HG03097 (cell line): ENCODE data around the gene THRB.

Experiments
- ATAC-seq: cut with Tn5 transposase; IDR thresholded peaks from one replicate; pipeline ENCODE4 v1.9.1; 2021; ENCODE audit not compliant: unreplicated experiment, low FRiP score

Gene THRB

DNA sequence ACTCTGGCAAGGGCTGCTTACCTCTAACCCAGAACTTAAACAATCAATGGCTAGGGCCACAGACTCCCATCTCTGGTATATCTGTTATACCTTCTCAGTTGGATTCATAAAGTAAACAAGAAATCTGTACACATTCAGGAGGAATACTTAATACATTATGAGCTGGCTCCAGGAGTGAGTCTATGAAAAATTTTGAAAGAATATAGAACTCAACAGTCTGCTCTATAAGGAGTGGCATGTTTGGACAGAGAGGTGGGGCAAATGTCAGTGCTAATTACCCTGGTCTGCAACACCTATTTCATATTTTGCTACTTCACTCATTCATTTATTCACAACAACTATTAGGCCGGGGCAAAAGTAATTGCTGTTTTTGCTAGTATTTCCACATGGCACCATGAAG is 245.1 kb downstream of the THRB start:
- no peak for ATAC-seq

DNA sequence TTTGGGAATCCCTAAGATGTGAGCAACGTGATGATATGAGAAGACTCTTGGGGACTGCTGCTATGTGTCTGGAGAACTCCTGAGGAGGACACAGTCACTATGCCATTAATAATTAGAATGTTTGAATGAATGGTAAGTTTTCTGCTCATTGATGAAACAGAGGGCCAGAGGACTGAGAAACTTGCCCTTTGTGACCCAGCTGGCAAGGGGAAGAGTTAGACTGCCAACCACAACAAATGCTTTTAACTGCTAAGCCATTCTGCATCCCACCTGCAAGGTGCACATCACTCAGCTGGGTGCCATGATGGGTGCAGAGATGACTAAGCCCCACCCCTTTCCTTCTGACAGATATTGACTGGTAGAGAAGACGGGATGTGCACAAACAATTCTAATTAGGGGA is 249.6 kb downstream of the THRB start:
- no peak for ATAC-seq

DNA sequence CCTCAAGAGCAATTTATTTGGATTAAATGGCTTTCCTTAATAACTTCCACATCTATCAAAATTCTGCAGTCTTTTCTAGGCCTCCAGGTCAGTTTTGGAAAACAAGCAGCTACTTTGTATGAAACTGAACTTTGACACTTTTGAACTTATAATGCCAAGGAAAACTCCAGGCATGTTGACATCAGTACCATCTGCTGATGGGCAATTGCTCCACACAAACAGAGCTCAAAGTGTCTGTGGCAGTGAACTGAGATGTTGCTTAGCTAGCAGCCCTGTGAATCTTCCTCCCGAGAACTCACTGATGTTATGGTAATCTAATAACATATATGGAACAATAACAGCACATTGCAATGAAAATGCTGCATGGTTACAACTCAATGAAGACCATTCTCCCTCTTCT is 250.2 kb downstream of the THRB start:
- ATAC-seq = no peak

DNA sequence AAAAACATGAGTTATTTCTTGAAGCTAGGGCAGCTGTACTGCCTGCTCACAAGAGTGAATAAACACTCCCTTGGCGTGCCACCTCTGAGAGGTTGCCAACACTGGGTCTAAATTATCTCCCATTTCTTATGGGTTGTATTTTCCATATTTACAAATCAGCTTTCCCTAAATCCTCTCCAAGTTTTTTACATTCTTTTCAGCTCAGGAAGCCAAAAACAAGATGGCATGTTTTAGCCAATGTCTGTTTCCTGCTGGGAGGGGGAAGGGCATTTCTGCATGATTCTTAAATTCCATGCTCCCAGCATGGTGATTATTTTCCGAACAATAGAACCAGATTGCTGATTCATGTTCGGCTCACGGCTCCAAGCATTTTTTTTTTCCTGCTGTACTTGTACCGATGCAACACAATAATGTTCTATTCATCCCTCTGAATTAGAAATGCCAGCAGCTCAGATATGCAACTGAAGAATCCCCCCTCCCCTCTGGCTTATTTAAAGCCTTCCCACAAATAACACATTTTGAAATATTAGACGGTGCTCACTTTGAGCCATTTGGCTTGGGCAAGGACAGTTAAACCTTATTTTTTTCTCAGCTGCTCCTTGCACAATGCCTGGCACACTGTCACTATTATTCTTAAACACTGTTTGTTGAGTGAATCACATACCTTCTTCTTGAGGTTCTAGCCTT is 252.5 kb downstream of the THRB start:
- ATAC-seq = no peak

DNA sequence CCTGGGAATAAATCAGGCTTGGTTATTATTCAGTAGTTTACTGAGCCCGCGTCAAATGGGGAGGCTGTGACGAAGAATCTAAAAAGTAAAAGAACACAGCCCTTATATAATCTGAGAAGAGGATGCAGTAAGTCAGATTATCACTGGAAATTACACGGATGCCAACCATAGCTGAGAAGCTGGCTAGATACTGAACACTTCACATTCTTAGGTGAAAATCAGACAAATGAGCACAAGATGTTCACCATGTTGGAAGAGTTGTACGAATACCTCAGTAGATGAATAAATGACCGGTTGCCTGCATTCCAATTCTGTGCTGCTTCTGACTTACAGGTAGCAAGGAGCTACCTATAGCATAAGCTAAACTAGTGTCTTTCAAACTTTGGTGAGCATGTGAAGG is 254.3 kb downstream of the THRB start:
- ATAC-seq = no peak

DNA sequence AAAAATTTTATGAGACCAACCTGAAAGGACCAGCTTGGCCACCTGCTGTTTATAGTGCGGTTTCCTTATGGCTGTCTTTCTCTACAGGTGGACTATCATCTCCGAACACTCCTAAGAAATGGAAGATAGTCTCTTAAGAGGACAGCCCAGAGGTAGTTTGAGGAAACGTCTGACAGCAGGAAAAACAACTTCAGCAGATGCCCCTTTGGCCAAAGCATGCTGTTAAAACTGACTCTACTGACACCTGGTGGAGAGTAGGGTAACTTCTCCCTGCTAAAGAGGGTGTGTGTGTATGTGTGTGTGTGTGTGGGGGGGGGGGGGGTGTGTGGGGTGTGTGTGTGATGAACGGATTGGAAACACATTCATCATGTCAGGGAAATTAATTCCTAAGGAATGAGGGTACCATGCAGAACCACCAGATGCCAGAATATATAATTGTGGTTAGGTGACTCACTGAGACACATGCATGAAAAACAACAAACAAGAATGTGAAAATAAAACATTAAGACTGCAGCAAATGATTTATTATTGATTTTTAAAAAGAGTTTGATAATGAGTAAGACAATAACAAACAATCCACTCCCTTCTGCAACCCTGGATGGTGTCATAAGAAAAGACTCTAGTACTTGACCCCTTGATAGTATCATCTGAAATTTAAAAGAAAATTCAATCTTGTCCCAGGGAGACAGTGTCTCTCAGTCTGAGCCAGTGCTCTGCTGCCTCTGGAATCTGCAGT is 256.5 kb downstream of the THRB start:
- no peak for ATAC-seq

DNA sequence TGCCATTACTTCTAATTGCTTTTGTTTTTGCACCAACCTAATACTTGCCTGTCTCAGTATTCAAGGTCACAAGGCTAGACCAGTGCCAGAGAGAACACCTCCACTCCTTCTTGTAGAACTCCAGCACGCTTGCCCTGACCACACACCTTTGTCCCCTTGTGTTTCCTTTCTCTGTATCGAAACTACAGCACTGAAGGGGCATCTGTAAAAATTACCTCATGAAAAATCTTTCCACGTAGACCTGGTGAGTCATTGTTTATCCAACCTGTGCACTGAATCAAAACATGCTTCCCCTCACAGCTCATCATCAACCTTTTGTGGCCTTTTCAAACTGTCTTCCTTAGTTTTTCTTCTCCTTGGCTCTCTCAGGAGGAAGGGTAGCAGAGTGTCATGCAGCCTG is 259.5 kb downstream of the THRB start:
- no peak for ATAC-seq

DNA sequence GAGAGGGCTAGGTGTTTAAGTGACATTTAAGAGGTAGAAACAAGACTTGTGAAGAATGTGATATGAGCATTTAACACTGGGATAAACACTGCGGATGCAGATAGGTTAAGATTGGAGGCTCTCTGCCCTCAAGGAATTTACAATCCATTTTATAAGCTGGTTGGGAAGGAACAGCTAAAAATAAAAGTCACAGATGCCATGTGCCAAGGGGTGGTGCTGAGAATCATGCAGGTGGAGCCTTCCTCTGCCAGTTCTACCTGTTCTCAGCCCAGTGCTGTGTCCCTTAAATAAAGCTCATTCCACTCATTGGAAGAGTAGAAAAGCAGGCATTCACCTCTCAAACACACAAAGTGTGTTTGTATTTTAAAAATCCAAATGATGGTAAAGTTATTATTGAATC is 261.9 kb downstream of the THRB start:
- no peak for ATAC-seq

DNA sequence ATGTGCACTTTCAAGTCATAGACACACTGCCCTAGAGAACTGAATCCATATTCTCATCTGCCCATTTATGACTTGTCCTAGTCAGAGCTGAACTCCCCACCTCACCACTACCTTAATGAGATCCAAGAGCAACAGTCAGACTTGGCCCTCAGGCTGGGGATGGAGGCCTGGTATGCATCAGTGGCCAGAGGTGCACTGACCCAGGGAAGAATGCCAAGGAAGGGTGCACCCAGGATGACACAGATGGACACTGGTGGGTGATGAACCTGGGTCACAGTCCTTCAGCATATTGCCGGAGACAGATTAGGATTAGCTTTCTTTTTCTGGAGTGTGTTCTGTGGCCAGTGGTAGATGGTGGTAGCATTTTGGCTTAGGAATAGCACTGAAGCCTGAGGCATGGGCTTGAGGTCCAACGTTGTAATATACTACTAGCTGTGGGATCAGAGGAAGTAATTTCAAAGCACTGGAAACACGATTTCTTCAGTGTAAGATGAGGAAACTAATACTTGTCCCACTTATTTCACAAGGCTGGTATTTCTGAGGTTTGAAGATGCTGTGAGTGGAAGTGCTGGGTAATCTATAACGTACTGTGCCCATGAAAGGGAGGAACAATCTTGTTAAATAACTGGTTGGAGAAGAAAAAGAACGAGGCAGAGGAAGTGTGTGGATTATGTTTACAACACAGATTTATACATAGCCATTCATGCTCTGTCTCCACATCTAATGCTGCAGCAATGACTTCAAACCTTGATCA is 265.0 kb downstream of the THRB start:
- no peak for ATAC-seq

DNA sequence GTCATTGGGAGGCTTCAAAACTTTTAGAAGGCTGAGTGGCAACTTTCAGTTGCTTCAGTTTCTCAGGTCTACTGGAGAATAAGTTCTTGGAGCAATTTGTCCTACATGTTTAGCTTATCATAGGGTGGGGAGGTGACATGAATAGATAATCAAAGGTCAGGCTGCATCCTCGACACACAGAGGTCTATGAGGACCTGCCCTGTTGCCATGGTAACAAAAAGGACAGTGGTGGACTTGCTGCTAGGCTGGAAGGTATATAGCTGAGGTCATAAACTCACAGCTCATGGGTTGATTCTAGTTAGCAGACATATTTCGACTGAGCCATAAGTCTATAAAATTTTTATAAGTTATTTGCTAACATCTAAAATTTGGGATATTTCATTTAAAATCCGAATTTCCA is 267.0 kb downstream of the THRB start:
- ATAC-seq = no peak

DNA sequence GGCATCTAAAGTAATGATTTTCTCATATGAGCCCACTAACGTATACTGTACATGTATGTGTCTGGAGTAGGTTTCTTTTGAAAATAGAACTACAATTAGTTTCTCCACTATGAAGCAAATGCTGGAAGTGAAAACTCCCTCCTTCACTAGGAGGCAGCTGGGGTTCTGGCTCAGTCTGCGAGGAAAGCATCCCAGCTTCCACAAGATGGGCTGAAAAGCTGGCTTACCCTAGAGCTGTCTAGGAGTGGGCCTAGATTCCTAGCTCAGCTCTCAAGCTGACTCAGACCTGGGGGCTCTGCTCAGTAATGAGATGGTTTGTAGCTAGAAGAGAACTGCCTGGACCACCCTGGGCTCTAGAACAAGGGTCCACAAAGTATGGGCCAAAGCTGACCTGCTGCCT is 268.3 kb downstream of the THRB start:
- no peak for ATAC-seq

DNA sequence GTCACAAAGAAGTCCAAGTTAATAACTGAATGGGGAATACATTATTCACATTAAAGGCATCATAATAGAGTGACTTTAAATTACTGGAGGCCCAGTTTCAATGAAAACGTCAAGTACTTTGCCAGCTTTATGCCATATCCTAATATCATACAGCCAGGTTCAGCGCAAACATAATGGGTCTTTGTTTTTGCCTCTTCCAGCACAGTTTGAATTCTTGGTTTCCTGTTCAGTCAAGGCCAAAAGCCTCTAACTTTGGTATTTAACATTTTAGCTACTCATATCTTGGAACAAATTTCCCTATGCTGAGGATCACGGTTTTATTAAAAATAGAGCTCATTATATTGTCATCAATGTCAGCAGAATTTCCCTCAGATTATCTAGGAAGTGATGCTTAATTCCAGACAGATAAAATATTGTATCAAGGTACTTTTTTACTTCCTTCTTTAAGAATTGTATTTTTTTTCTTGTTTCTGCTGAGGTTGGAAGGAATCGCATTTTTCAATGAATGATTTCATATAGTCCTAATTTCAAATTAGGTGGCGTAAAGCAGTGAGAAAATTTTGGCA is 269.2 kb downstream of the THRB start:
- no peak for ATAC-seq

DNA sequence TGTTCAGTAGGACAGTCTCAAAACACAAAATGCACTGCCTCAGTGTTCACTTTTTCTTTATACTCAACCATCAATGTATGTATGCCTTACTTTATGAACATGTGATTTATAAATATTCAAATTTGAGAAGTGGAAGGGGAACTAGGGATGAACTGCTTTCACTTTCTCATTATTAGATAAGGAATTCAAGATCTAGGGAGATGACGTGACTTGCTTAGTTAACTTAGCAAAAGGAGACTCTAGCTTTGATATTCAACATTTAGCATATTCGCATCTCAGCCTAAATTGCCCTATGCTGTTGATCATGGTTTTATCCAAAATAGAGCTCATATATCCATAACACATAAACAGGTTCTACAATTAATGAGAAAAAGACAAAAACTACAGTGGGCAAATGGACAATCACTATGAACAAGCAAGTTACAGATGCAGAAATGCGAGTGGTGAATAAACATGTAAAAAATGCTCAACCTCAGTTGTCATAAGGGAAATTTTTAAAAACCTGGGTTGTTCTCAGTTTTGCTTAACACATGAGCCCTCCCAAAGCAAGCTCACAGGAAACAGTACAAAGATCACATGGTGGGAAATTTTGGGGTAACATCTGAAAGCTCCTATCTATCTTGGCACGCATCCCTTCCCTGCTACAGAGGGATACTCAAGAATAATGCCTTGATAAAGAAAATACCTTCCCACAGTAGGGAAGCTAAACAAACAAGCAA is 269.8 kb downstream of the THRB start:
- no peak for ATAC-seq

DNA sequence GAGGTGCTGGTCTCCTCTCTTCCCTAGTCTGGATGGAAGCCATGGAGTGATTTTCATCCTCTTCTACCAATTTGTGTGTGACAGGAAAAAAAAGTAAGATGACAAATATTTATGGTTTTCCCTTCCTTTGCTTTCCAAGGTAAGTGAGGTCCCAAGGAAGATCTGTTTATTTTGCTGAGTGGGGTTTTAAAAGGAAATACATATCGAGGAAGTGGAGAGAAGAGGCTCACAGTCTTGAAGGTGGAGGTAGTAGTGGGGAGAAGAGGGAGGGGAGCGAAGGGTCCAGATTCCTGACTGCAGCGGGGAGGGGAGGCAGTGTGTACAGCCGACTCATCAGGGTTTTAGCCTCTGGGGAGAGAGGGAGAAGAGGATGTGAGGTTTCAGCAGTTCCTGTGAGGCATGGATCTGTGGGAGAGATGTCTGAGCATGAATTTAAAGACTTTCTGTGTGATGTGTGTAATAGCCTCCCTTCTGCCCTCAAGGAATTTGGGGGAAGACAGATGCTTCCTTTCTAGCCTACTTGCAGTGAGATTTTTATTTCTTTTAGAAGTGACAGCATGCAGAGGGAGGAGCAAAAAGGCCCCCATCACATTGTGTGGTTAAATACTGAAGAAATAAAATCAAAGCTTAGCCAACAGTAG is 272.4 kb downstream of the THRB start:
- ATAC-seq = no peak

DNA sequence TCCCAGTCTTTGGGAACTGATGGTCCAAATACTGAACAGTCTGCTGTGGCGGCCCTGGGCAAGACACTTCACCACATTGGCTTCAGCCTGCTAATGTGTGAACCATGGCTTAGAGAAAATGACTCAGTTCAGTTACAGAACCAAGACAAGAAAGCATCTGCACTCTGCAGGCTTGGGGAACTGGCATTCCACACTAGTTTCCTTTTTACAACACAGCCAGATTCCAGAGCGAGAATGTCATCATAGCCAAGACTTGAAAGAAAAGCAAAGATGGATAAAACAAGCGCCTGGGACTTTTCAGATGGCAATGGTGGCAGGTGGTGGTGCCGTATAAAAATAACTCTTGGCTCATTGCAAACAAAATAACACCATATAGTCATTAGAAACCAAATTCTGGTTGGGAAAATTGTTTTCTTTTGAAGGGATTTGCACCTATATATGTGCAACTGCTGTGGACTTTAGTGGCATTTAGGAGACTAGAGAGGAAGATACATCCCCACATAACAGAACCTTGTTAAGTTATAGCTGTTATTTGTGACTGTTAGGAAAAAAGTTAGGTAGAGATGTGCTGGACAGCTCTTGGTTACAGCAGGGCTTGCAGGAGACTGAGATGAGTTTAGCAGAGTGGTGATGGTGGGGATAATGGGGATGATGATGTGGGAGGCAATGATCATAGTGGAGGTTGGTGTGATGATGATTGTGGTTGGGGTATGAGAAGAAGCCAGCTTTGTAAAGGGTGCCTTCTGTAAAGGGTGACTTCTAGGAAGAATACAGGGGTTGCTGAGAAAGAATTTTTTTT is 273.6 kb downstream of the THRB start:
- no peak for ATAC-seq

DNA sequence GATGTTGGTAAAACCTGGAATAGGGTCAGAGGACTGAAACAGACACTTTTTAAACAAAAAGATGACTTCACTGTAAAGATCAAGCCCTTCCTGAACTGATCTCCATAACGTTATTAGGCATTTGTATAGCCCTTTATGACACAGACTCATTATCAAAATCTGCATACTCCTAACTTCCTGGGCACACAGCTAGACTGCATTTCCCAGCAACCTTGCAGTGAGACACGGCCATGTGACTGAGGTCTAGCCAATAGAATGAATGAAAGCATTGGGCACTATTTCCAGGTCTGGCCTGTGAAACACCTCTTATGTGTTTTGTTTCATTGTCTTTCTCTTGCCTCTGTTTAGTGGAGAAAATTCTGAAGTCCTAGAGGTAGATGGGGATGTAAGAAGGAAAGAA is 279.1 kb downstream of the THRB start:
- ATAC-seq = no peak

DNA sequence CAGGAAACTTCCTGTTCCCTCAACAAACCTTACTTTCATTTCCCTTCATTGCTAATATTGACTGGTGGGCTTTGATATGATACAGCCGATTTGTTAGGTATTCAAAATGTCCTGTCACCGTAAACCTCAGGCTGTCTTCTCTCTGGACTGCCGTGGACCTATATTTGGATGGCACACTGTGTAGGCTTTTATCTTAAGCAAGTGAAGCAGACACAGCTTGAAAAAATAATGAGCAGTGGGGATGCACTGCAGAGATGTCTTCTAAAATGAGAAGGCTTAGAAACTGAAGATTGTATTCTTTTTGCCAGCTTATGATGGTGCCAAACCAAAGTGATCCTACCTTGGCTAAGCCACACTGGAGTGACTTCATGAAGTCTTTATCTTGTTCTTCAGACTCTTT is 283.3 kb downstream of the THRB start:
- no peak for ATAC-seq

DNA sequence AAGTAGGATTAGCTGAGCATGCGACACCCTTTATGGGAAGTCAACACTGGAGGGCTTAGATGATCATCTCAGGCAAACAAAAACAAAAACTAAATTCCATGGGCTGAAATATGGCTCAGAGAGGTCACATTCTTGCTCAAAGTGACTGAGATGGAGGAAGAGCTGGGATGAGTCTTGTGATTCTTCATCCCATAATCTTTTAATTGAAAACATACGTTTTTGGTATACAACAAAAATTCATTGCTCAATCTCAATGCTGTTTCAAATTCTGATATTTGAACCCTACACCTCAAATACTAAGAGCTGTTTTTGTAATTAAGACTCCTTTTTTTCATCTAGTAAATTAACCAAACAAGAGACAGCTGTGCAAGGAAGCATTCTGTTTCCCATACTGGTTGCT is 292.6 kb downstream of the THRB start:
- no peak for ATAC-seq

DNA sequence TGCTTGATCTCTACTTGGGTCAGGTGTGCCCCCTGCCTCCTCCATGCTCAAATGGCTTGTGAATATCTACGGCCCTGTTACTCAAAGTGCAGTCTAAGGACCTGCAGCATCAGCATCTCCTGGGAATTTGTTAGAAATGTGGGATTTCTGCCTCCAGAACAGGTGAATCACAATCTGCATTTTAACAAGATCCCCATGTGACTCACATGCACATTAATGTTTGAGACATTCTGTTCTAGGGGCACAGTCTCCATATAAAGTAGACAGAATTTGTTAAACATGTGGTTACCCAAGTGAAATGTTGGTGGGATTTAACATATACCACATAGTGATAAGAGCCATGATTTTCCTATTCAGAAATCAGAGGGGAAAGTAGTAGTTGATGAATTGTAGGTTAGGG is 293.3 kb downstream of the THRB start:
- ATAC-seq = no peak
